Measurements from ENCODE around the gene FLYWCH1.

Gene FLYWCH1

GRCh38 chr16:2988590-2989099, 76.9 kb downstream of the FLYWCH1 start:
- DNase-seq: no peak

- DNase-seq: no peak
These were observed 79.2 kb downstream of the FLYWCH1 start for GRCh38 chr16:2990891-2991290.

- no peak for DNase-seq
These were observed 80.0 kb downstream of the FLYWCH1 start for GRCh38 chr16:2991566-2992261.

- no peak for DNase-seq
These were observed 80.8 kb downstream of the FLYWCH1 start for GRCh38 chr16:2992383-2993081.

GRCh38 chr16:2996298-2996697, 84.6 kb downstream of the FLYWCH1 start:
- DNase-seq: no peak

GRCh38 chr16:2999929-3000328, 88.2 kb downstream of the FLYWCH1 start:
- DNase-seq: no peak

GRCh38 chr16:3000540-3000939, 88.8 kb downstream of the FLYWCH1 start:
- DNase-seq: no peak

Data from CD4-positive, alpha-beta T cell treated with Interleukin-4 for 1 hour (primary cell).